Upper lobe of left lung (tissue), 6 donors: ENCODE results near the gene PTPRR. TPM values are rescaled to one million over a fixed set of nuclear protein-coding genes. Genes with fewer than 3 reads are reported as not detected.

Experiments
- ATAC-seq, 2 donors: fragments of 200-7000 bp; cut with Tn5 transposase; one replicate each; pipeline ENCODE4 v1.9.1; 2022; ENCODE audit warnings: mild to moderate bottlenecking in 2 of 2, moderate library complexity in 2 of 2; ENCODE audit not compliant: low FRiP score in 2 of 2
- DNase-seq, 2 donors: peaks; one replicate each; pipeline ENCODE4 v3.0.0-alpha.2; 2019 to 2020
- H3K27ac ChIP-seq, 4 donors: fragments of 200-600 bp; sonication (generic); one replicate each; pipeline ENCODE4 v1.5.1; 2016 to 2019
- H3K27me3 ChIP-seq, 4 donors: fragments of 200-600 bp; sonication (generic); one replicate each; pipeline ENCODE4 v1.5.1; 2017 to 2019
- H3K36me3 ChIP-seq, 4 donors: fragments of 200-600 bp; sonication (generic); one replicate each; pipeline ENCODE4 v1.5.1; 2016 to 2019
- H3K4me1 ChIP-seq, 4 donors: fragments of 200-600 bp; sonication (generic); one replicate each; pipeline ENCODE4 v1.5.1; 2018 to 2019
- H3K4me3 ChIP-seq, 4 donors: fragments of 200-600 bp; sonication (generic); one replicate each; pipeline ENCODE4 v1.5.1; 2017 to 2019; ENCODE audit warnings: mild to moderate bottlenecking in 2 of 4, moderate library complexity in 1 of 4
- H3K9me3 ChIP-seq, 4 donors: fragments of 200-600 bp; sonication (generic); one replicate each; pipeline ENCODE4 v1.5.1; 2018 to 2019
- EP300 ChIP-seq, 4 donors: sonication (generic); formaldehyde crosslinking; IDR thresholded peaks; one replicate each; pipeline ENCODE4 v1.5.1; 2017; ENCODE audit warnings: antibody characterized with exemption in 4 of 4, control low read depth in 2 of 4
- POLR2A ChIP-seq, 4 donors: fragments of 450-650 bp; IDR thresholded peaks; one replicate each; pipeline ENCODE4 v1.5.1; 2016 to 2017; ENCODE audit warnings: antibody characterized with exemption in 4 of 4, mild to moderate bottlenecking in 2 of 4
- POLR2AphosphoS5 ChIP-seq, 2 donors: sonication (generic); formaldehyde crosslinking; IDR thresholded peaks; one replicate each; pipeline ENCODE4 v1.5.1; 2017; ENCODE audit warnings: antibody characterized with exemption in 2 of 2
- WGBS, 2 donors: methylation state at CpG; one replicate each; pipeline ENCODE4 v1.1.5; 2017 to 2018; 5-methylcytosine and 5-hydroxymethylcytosine counted together
- total RNA-seq, 6 donors: library from RNA; depleted of rRNA in 4 of 6; stranded (reverse); fragments of >200 nt in 4 of 6; gene quantifications; one replicate each; pipeline versions ENCODE4 v1.1.0 to v1.2.1, GENCODE V29; 2016 to 2021
- TF ChIP-seq, protein P1 (sequence below), 6 experiments: fragments of 450-650 bp in 4 of 6; fragments of 200-600 bp in 2 of 6; sonication (generic) in 2 of 6; IDR thresholded peaks; one replicate each; pipeline ENCODE4 v1.5.1; 2016 to 2019; ENCODE audit warnings: antibody characterized with exemption in 6 of 6
- donor health status: DM: no; HTN: no; CAD: no; lungs with moderate emphysema.
- donor health status: DM: no; HTN: yes; CAD: no; lungs with severe emphysema.

Gene PTPRR
- total RNA-seq, 6 donors from 2014 or later: 0.30 to 2.7 (median 0.79) TPM; not detected in 1

DNA sequence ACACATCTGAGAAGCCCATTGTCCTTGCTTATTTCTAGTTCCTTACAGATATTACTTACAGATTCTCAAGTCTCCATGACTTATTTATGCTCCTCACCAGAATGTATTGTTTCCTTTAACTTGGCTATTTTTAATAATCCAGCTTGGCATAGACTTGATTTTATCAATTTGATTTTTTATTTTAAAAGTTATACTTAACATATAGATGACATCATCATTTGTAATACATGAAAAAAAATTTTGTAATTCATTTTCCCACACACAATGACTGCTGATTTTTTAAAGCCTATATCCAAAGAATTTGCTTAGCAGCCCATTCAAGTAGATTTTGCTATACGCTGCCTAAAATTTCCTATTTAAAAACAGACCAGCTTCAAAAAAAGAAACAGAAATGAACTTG is 39.8 kb downstream of the PTPRR start:
- ATAC-seq (no peak), DNase-seq (no peak)
- Histone ChIP-seq H3K27me3 (no peaks in the 10 kb centered on the region), H3K4me3 (no peak overlapping the region), H3K9me3 (no peaks in the 10 kb centered on the region), H3K36me3 (no peaks in the 10 kb centered on the region), H3K27ac (no peak overlapping the region), H3K4me1 (no peaks in the 10 kb centered on the region)
- 88 to 90% methylated on average over 1 of the region's 1 CpG for WGBS, 2 donors
- no peak for TF ChIP-seq POLR2AphosphoS5 (IDR thresholded peaks at IDR 0.05)
- no peak for TF ChIP-seq EP300 (IDR thresholded peaks at IDR 0.05)
- TF ChIP-seq, protein P1, sequence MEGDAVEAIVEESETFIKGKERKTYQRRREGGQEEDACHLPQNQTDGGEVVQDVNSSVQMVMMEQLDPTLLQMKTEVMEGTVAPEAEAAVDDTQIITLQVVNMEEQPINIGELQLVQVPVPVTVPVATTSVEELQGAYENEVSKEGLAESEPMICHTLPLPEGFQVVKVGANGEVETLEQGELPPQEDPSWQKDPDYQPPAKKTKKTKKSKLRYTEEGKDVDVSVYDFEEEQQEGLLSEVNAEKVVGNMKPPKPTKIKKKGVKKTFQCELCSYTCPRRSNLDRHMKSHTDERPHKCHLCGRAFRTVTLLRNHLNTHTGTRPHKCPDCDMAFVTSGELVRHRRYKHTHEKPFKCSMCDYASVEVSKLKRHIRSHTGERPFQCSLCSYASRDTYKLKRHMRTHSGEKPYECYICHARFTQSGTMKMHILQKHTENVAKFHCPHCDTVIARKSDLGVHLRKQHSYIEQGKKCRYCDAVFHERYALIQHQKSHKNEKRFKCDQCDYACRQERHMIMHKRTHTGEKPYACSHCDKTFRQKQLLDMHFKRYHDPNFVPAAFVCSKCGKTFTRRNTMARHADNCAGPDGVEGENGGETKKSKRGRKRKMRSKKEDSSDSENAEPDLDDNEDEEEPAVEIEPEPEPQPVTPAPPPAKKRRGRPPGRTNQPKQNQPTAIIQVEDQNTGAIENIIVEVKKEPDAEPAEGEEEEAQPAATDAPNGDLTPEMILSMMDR (IDR thresholded peaks at IDR 0.05): no peak
- no peak for TF ChIP-seq POLR2A (IDR thresholded peaks at IDR 0.05)

DNA sequence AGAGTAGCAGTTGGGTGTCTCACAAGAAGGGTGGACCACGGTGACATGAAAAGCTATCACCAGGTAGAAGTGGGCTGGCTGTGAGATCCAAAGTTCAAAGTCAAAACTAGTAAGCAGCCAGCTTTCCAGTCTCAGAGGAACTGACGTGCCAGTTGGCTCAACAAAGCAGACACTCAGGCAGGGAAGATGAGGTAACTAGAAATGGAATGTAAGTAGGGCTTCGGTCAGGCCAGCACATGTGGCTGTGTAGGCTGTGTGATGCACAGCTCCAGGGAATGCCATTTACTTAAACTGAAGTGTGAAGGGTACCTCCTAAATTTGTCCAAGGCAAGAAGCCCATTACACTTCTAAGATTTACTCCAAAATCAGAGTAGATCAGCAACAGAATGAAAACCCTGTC is 43.6 kb downstream of the PTPRR start:
- TF ChIP-seq POLR2A (IDR thresholded peaks at IDR 0.05) (no peak), POLR2AphosphoS5 (IDR thresholded peaks at IDR 0.05) (no peak), EP300 (IDR thresholded peaks at IDR 0.05) (no peak)
- TF ChIP-seq, protein P1 (IDR thresholded peaks at IDR 0.05): no peak
- DNase-seq (no peak), ATAC-seq (peak in 1 of 2 donors; percentile 63)
- Histone ChIP-seq H3K4me3 (no peak overlapping the region), H3K36me3 (no peaks in the 10 kb centered on the region), H3K9me3 (no peaks in the 10 kb centered on the region), H3K4me1 (no peaks in the 10 kb centered on the region), H3K27me3 (no peaks in the 10 kb centered on the region), H3K27ac (no peak overlapping the region)
- 44 to 52% methylated on average over 3 of the region's 3 CpGs for WGBS, 2 donors

DNA sequence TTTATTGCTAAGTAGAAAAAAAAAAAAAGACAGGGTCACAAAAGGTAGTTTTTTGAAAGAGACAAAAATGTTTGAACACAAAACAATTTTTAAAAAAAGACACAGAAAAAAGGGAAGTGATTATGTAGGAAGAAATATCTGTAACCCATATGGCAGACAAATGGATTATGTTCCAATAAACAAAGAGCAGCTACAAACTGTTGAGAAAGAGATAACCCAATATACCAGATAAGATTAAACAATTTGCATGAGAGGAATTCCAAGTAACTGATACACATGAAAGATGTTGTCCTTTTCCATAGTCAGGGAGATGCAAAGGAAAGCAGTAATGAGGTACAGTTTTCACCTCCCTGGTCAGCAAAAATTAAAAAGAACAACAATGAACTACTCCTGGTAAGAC is 44.9 kb downstream of the PTPRR start:
- Histone ChIP-seq H3K4me3 (no peak overlapping the region), H3K4me1 (no peaks in the 10 kb centered on the region), H3K36me3 (no peaks in the 10 kb centered on the region), H3K27me3 (no peaks in the 10 kb centered on the region), H3K9me3 (no peaks in the 10 kb centered on the region), H3K27ac (no peak overlapping the region)
- ATAC-seq (no peak), DNase-seq (no peak)
- TF ChIP-seq EP300 (IDR thresholded peaks at IDR 0.05) (no peak), POLR2A (IDR thresholded peaks at IDR 0.05) (no peak), POLR2AphosphoS5 (IDR thresholded peaks at IDR 0.05) (no peak)
- TF ChIP-seq, protein P1 (IDR thresholded peaks at IDR 0.05): no peak

DNA sequence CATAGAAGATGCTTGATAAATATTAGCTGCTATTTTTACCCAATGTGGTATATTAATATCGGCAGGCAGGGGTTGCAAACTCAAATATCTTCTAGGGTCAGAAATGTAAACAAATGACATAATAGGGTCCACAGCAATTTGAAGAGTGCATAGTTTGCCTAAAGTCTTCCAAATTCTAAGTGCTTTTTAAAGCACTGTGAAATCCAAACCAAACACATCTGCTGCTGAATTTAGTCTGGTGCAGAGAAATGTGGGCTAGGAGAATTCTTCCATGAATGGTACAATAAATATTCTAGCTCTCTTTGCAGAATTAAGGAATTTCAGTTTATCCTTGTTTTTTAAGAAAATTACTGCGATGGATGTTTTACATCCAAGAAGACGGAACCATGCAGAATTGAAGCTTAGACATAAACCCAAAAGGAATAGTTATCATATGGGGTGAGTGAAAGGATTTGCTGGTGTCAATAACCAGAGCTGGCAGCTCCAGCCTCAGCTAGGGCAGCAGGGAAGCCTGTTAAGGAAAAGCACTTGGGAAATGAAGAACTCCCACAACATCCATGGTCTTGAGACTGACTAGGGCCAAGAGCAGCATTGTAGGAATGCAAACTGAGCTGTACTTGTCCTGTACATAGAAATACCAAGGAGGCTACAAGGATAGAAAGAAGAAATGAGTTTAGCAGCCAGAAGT is 65.5 kb downstream of the PTPRR start:
- Histone ChIP-seq H3K4me1 (peaks cover 0 to 28% (median 4%) of the 10 kb centered on the region in 4 donors), H3K36me3 (no peaks in the 10 kb centered on the region), H3K9me3 (no peaks in the 10 kb centered on the region), H3K4me3 (no peak overlapping the region), H3K27me3 (no peaks in the 10 kb centered on the region), H3K27ac (no peak overlapping the region)
- TF ChIP-seq POLR2AphosphoS5 (IDR thresholded peaks at IDR 0.05): no peak
- TF ChIP-seq, protein P1 (IDR thresholded peaks at IDR 0.05): no peak
- TF ChIP-seq EP300 (IDR thresholded peaks at IDR 0.05): no peak
- no peak for TF ChIP-seq POLR2A (IDR thresholded peaks at IDR 0.05)
- no peak for ATAC-seq
- DNase-seq: no peak
- WGBS, 2 donors: 69 to 72% methylated on average over 3 of the region's 3 CpGs

DNA sequence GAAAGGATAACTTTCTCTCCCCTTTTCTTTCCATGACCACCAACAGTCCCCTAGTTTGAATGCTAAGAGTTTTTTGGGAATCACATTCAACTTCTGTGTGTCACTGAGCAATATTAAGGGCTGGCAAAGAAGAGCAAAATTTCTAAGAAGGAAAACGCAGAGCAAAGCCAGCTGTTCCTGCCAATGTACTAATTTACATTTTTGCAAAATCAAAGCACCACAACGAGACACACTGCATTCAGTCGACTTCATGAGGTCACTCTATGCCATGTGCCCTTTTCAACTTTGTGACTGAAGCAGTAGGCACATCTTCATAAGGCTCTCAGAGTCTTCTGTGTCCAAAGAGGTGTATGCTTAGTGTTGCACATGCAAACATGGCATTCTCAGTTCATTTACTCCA is 66.4 kb downstream of the PTPRR start:
- DNase-seq (no peak), ATAC-seq (peak in 1 of 2 donors; percentile 38)
- 49 to 61% methylated on average over 3 of the region's 3 CpGs for WGBS, 2 donors
- Histone ChIP-seq H3K4me3 (no peak overlapping the region), H3K9me3 (no peaks in the 10 kb centered on the region), H3K27ac (no peak overlapping the region), H3K27me3 (no peaks in the 10 kb centered on the region), H3K4me1 (peaks cover 0 to 31% (median 4%) of the 10 kb centered on the region in 4 donors), H3K36me3 (no peaks in the 10 kb centered on the region)
- TF ChIP-seq, protein P1 (IDR thresholded peaks at IDR 0.05): no peak
- no peak for TF ChIP-seq POLR2AphosphoS5 (IDR thresholded peaks at IDR 0.05)
- TF ChIP-seq POLR2A (IDR thresholded peaks at IDR 0.05): no peak
- no peak for TF ChIP-seq EP300 (IDR thresholded peaks at IDR 0.05)
